GM12878 (cell line): ENCODE results near the gene ABHD8. TPM values are rescaled to one million over a fixed set of nuclear protein-coding genes. Genes with fewer than 3 reads are reported as not detected.

Experiments used
- ASH2L ChIP-seq: fragments of 300-600, 200-600 bp; sonication (generic); IDR thresholded peaks from 2 replicates; pipeline ENCODE4 v1.6.1; 2017; ENCODE audit warnings: low read depth, mild to moderate bottlenecking, borderline replicate concordance
- BCL11A ChIP-seq: IDR thresholded peaks from 2 replicates; pipeline ENCODE4 v1.6.1; 2011; ENCODE audit warnings: low read depth, low read length
- BHLHE40 ChIP-seq, 2 experiments: fragments of 450-650 bp in 1 of 2; IDR thresholded peaks; 2 replicates each; pipeline ENCODE4 v1.6.1; 2011 to 2017; ENCODE audit warnings: low read depth in 2 of 2, borderline replicate concordance in 1 of 2, improper control_type of control experiment in 1 of 2, low read length in 1 of 2, mild to moderate bottlenecking in 1 of 2
- CBX3 ChIP-seq: fragments of 200-600 bp; sonication (generic); IDR thresholded peaks from 2 replicates; pipeline ENCODE4 v1.6.1; 2016; ENCODE audit warnings: low read depth, borderline replicate concordance
- DPF2 ChIP-seq: fragments of 450-650 bp; IDR thresholded peaks from 2 replicates; pipeline ENCODE4 v1.6.1; 2017; ENCODE audit warnings: mild to moderate bottlenecking
- EGR1 ChIP-seq, 2 experiments: IDR thresholded peaks; 1 replicate in 1 of 2; 2 replicates in 1 of 2; pipeline ENCODE4 v1.6.1; 2011 to 2012; ENCODE audit warnings: low read depth in 2 of 2, low read length in 2 of 2, borderline replicate concordance in 1 of 2, mild to moderate bottlenecking in 1 of 2, moderate library complexity in 1 of 2
- JUND ChIP-seq: IDR thresholded peaks from 2 replicates; pipeline ENCODE4 v1.6.1; 2012; ENCODE audit warnings: low read depth, mild to moderate bottlenecking, low read length, improper control_type of control experiment, moderate library complexity
- MEF2B ChIP-seq: fragments of 450-650 bp; IDR thresholded peaks from 2 replicates; pipeline ENCODE4 v1.6.1; 2018; ENCODE audit warnings: mild to moderate bottlenecking, moderate library complexity; ENCODE audit not compliant: partially characterized antibody, poor library complexity, severe bottlenecking
- NFIC ChIP-seq: IDR thresholded peaks from 2 replicates; pipeline ENCODE4 v1.6.1; 2012; ENCODE audit warnings: low read depth, mild to moderate bottlenecking, inconsistent platforms, low read length, moderate library complexity
- PAX5 ChIP-seq: IDR thresholded peaks from 2 replicates; pipeline ENCODE4 v1.6.1; 2011; ENCODE audit warnings: low read depth, low read length, borderline replicate concordance
- POU2F2 ChIP-seq: IDR thresholded peaks from 3 replicates; pipeline ENCODE4 v1.6.1; 2011; ENCODE audit warnings: low read depth, mild to moderate bottlenecking, low read length, borderline replicate concordance
- RAD21 ChIP-seq: IDR thresholded peaks from 2 replicates; pipeline ENCODE4 v1.6.1; 2011; ENCODE audit warnings: mild to moderate bottlenecking, low read depth, low read length, moderate library complexity; ENCODE audit not compliant: insufficient read depth
- SMAD5 ChIP-seq: IDR thresholded peaks from 2 replicates; pipeline ENCODE4 v1.6.1; 2016; ENCODE audit warnings: antibody characterized with exemption, low read depth
- SREBF1 ChIP-seq: IDR thresholded peaks from 2 replicates; pipeline ENCODE4 v1.6.1; 2012; ENCODE audit warnings: mild to moderate bottlenecking, low read length
- TARDBP ChIP-seq: IDR thresholded peaks from 2 replicates; pipeline ENCODE4 v1.6.1; 2016; ENCODE audit warnings: borderline replicate concordance
- TCF7 ChIP-seq: IDR thresholded peaks from 2 replicates; pipeline ENCODE4 v1.6.1; 2014; ENCODE audit warnings: antibody characterized with exemption, borderline replicate concordance
- YY1 ChIP-seq: IDR thresholded peaks from 2 replicates; pipeline ENCODE4 v1.6.1; 2011; ENCODE audit warnings: low read depth, mild to moderate bottlenecking, low read length
- ZNF384 ChIP-seq: IDR thresholded peaks from 2 replicates; pipeline ENCODE4 v1.6.1; 2012; ENCODE audit warnings: low read depth, mild to moderate bottlenecking, low read length, improper control_type of control experiment, borderline replicate concordance
- polyA plus RNA-seq, 11 experiments: library from polyadenylated mRNA; depleted of rRNA in 4 of 11; unstranded in 6 of 11; stranded (reverse) in 5 of 11; fragments of >200 nt; fragmentation: Nextera tagmentation in 4 of 11; fragmentation: Illumina TruSeq in 1 of 11; extraction: Ambion mirVana in 4 of 11; extraction: Trizol in 1 of 11; gene quantifications; 1 replicate in 1 of 11; 2 replicates in 10 of 11; pipeline versions ENCODE4 v1.2.1 to v1.2.3, GENCODE V29; 2011 to 2016; ENCODE audit warnings: inconsistent platforms in 2 of 11, missing spikeins in 2 of 11, low read depth in 1 of 11
- total RNA-seq, 4 experiments: library from RNA; depleted of rRNA in 3 of 4; stranded (reverse); fragments of >200 nt in 3 of 4; fragmentation: Illumina TruSeq in 1 of 4; extraction: Trizol in 1 of 4; gene quantifications; 2 replicates each; pipeline versions ENCODE4 v1.2.1 to v1.2.3, GENCODE V29; 2013 to 2021
- TF ChIP-seq, protein P1 (sequence below): fragments of 450-650 bp; IDR thresholded peaks from 2 replicates; pipeline ENCODE4 v1.6.1; 2017; ENCODE audit warnings: low read depth, mild to moderate bottlenecking, moderate library complexity
- TF ChIP-seq, protein P2 (sequence below): IDR thresholded peaks from 2 replicates; pipeline ENCODE4 v1.6.1; 2011; ENCODE audit warnings: low read depth, mild to moderate bottlenecking, low read length, moderate library complexity, borderline replicate concordance; ENCODE audit errors: extremely low read depth
- TF ChIP-seq, protein P3 (sequence below): fragments of 450-650 bp; IDR thresholded peaks from 2 replicates; pipeline ENCODE4 v1.6.1; 2018; ENCODE audit warnings: borderline replicate concordance, mild to moderate bottlenecking; ENCODE audit not compliant: partially characterized antibody
- TF ChIP-seq, protein P4 (sequence below): fragments of 450-650 bp; IDR thresholded peaks from 2 replicates; pipeline ENCODE4 v1.6.1; 2017; ENCODE audit warnings: mild to moderate bottlenecking, moderate library complexity

The ABHD8 gene
- total and polyA plus RNA-seq, 10 of the 15 experiments (the other 5 are each of a cell fraction or from before 2014, with no cell fraction given), result 0.03 to 12.5 (median 6.0) TPM

DNA sequence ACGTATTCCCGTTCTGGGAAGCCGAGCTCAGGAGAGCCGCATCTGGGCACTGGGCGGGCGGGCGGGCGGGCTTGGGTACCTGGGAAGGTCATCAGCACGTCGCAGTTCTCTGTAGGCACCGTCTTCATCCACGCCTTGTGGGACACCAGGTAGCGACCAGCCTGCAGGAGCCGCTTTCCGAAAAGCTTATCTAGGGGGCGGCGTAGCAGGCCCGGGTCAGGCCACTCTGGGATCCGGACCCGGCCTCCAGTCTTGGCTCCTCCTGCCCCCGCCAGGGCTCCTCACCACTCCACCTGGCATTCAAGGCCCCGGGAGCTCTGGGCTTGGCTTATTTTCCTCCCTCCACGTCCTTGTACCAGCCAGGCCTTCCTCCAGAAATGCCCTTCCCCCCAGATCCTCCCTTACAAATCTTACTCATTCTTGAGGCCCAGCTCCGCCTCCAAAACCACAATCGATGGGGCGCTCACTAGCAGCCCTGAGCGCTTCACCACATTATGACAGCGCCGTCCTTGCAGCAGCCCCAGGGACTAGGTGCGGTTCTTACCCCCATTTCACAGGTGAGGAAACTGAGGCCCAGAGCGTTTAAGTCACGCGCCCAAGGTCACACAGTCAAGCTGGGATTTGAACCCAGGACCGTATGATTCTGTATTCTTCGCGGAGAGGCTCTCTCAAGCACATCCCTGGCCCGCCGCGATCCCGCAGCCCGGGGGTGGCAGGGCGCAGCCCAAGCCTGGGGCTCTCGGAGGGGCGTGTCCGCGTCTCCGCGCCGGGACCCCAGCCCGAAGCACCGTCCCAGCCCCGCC, 30.6 kb upstream of the ABHD8 start (continued):
- TF ChIP-seq RAD21 (no peak), BCL11A (no peak), PAX5 (no peak), MEF2B (peak; percentile 15), BHLHE40 (IDR thresholded peaks at IDR 0.05; ENCODE audit: borderline replicate concordance in 1 of 2, low read depth in 2 of 2, low read length in 1 of 2) (no peak), TCF7 (no peak), SMAD5 (no peak), POU2F2 (no peak), CBX3 (no peak), SREBF1 (no peak), JUND (no peak), TARDBP (0 out of 2 replicates have a peak, but pooled peaks have one; percentile 29), EGR1 (IDR thresholded peaks at IDR 0.05; ENCODE audit: borderline replicate concordance in 1 of 2, low read depth in 2 of 2, low read length in 2 of 2) (no peak), ASH2L (no peak), ZNF384 (no peak), NFIC (no peak), YY1 (no peak), DPF2 (no peak)
- TF ChIP-seq, protein P1, sequence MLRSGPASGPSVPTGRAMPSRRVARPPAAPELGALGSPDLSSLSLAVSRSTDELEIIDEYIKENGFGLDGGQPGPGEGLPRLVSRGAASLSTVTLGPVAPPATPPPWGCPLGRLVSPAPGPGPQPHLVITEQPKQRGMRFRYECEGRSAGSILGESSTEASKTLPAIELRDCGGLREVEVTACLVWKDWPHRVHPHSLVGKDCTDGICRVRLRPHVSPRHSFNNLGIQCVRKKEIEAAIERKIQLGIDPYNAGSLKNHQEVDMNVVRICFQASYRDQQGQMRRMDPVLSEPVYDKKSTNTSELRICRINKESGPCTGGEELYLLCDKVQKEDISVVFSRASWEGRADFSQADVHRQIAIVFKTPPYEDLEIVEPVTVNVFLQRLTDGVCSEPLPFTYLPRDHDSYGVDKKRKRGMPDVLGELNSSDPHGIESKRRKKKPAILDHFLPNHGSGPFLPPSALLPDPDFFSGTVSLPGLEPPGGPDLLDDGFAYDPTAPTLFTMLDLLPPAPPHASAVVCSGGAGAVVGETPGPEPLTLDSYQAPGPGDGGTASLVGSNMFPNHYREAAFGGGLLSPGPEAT, result no peak
- TF ChIP-seq, protein P2, sequence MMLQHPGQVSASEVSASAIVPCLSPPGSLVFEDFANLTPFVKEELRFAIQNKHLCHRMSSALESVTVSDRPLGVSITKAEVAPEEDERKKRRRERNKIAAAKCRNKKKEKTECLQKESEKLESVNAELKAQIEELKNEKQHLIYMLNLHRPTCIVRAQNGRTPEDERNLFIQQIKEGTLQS, result no peak
- TF ChIP-seq, protein P3, sequence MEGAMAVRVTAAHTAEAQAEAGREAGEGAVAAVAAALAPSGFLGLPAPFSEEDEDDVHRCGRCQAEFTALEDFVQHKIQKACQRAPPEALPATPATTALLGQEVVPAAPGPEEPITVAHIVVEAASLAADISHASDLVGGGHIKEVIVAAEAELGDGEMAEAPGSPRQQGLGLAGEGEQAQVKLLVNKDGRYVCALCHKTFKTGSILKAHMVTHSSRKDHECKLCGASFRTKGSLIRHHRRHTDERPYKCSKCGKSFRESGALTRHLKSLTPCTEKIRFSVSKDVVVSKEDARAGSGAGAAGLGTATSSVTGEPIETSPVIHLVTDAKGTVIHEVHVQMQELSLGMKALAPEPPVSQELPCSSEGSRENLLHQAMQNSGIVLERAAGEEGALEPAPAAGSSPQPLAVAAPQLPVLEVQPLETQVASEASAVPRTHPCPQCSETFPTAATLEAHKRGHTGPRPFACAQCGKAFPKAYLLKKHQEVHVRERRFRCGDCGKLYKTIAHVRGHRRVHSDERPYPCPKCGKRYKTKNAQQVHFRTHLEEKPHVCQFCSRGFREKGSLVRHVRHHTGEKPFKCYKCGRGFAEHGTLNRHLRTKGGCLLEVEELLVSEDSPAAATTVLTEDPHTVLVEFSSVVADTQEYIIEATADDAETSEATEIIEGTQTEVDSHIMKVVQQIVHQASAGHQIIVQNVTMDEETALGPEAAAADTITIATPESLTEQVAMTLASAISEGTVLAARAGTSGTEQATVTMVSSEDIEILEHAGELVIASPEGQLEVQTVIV, result no peak
- TF ChIP-seq, protein P4, sequence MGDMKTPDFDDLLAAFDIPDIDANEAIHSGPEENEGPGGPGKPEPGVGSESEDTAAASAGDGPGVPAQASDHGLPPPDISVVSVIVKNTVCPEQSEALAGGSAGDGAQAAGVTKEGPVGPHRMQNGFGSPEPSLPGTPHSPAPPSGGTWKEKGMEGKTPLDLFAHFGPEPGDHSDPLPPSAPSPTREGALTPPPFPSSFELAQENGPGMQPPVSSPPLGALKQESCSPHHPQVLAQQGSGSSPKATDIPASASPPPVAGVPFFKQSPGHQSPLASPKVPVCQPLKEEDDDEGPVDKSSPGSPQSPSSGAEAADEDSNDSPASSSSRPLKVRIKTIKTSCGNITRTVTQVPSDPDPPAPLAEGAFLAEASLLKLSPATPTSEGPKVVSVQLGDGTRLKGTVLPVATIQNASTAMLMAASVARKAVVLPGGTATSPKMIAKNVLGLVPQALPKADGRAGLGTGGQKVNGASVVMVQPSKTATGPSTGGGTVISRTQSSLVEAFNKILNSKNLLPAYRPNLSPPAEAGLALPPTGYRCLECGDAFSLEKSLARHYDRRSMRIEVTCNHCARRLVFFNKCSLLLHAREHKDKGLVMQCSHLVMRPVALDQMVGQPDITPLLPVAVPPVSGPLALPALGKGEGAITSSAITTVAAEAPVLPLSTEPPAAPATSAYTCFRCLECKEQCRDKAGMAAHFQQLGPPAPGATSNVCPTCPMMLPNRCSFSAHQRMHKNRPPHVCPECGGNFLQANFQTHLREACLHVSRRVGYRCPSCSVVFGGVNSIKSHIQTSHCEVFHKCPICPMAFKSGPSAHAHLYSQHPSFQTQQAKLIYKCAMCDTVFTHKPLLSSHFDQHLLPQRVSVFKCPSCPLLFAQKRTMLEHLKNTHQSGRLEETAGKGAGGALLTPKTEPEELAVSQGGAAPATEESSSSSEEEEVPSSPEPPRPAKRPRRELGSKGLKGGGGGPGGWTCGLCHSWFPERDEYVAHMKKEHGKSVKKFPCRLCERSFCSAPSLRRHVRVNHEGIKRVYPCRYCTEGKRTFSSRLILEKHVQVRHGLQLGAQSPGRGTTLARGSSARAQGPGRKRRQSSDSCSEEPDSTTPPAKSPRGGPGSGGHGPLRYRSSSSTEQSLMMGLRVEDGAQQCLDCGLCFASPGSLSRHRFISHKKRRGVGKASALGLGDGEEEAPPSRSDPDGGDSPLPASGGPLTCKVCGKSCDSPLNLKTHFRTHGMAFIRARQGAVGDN, result no peak
